ENCODE data around the gene PASK.
A peak's percentile ranks its signal among the peaks of the same experiment; 100 is the strongest.
"Not testable (repeated sequence)": the region's sequence is repeated elsewhere in the genome, so short reads cannot be mapped to it uniquely, and the experiment has no call there.

Gene PASK

DNA sequence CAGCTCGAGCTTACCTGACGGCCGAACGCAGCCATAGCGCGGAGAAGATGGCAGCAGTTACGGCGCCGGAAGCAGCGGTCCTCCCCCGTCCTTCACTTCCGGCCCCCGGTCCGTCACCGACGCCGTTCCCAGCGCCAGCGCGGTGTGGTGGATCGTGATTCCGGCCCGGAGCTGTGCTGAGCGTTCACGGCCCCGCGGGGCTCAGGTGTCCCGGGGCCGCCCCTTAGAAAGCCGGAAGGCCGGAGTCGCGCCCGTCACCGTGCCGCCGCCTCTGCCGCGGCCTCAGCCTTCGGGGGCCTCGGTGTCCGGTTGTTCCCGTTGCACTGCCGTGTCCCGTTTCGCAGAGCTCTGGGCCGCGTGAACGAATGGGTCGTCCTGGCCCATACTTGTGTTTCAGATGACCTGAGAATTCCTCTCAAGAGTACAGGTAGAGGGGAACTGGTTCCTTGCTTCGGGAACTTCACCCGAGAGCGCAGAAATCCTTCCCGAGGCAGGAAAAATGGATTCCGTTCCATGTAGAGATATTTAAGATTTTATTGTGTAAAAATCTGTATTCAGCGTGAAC lies 47.0 kb downstream of the PASK start, which contains the start of gene MTERF4:
Gene MTERF4 (minus strand): TSS at position 49 of the 565 bp plus-strand sequence. CDS start 14 bp downstream, at position 35.
- DNase-seq: peak; percentile 89

DNA sequence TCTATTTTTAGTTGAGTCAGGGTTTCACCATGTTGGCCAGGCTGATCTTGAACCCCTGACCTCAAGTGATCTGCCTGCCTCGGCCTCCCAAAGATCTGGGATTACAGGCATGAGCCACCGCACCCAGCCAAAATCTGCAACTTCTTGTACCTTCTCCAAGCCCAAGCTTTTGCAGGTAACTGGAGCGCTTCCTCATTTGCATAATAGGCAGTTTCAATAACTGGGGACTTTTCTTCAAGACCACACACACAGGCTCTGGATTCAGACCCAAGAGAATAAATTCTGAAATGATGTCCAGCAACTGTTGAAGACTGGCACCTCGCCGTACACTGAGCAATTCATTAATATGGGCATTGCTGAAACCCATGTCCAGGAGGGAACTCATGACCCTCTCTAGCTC lies 50.0 kb downstream of the PASK start:
- no peak for DNase-seq

DNA sequence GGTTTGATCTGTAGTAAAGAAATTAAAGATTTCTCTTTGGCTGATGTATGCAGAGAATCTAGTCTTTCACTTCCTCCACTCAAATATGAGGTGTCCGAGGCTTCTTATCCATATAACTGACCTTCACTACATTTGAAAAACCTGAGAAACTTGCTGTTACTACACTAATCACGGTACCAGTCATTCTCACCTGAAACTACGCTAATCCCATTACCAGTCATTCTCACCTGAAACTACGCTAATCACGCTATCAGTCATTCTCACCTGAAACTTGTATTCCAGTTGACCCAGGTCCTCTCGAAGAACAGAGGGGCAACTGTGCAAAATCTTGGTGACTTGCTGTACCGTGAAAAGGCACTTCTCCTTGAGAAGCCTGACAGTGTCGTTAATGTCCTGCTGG lies 52.3 kb downstream of the PASK start:
- no peak for DNase-seq

- no peak for DNase-seq
Observed at GRCh38 chr2:241095594-241096290, 53.5 kb downstream of the PASK start.

GRCh38 chr2:241094924-241095420 lies 54.3 kb downstream of the PASK start:
- DNase-seq: no peak

GRCh38 chr2:241094172-241094571 lies 55.1 kb downstream of the PASK start:
- DNase-seq: no peak

DNA sequence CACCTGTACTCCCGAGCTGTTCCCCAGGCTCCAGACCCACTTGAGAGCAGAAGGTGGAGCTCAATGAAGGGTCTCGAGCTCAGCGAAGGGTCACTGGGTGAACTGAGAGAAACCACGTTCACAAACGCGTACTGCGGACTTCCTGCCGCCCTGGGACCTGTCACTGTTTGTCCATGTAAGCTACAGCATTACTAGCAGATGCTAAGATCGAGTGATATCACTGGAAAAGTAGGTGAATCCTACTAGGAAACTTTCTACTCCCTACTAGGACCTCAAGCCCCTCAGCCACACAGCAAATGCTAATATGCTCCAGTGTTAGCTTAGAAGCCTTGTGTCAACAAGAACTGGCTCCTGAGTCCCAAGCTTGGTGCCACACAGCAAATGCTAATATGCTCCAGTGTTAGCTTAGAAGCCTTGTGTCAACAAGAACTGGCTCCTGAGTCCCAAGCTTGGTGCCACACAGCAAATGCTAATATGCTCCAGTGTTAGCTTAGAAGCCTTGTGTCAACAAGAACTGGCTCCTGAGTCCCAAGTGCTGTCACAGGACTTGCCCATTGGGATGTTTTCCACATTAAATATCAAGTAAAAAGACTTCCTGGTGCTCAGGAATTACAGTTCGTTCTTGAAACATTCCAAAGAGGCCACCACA lies 56.0 kb downstream of the PASK start:
- DNase-seq: not testable (repeated sequence)

- no peak for DNase-seq
Observed at GRCh38 chr2:241092677-241093076, 56.6 kb downstream of the PASK start.

GRCh38 chr2:241091734-241092445 lies 57.4 kb downstream of the PASK start:
- DNase-seq: no peak

DNA sequence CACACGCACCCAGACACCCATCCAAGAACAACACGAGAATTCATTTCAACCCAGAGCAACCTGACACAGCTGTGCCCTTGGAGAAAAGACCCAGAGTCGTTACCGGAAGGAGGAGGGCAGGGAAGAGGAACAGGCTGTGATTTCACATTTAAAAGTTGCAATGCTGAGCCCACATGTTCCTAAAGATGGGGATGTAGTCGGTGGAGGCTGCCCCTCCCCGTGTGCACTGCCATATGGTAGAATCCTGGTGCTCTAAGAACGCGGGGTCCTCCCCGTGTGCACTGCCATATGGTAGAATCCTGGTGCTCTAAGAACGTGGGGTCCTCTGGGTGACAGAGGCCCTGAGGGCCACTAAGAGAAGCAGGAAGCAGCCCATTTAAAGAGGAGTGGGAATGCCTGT lies 58.1 kb downstream of the PASK start:
- no peak for DNase-seq

DNA sequence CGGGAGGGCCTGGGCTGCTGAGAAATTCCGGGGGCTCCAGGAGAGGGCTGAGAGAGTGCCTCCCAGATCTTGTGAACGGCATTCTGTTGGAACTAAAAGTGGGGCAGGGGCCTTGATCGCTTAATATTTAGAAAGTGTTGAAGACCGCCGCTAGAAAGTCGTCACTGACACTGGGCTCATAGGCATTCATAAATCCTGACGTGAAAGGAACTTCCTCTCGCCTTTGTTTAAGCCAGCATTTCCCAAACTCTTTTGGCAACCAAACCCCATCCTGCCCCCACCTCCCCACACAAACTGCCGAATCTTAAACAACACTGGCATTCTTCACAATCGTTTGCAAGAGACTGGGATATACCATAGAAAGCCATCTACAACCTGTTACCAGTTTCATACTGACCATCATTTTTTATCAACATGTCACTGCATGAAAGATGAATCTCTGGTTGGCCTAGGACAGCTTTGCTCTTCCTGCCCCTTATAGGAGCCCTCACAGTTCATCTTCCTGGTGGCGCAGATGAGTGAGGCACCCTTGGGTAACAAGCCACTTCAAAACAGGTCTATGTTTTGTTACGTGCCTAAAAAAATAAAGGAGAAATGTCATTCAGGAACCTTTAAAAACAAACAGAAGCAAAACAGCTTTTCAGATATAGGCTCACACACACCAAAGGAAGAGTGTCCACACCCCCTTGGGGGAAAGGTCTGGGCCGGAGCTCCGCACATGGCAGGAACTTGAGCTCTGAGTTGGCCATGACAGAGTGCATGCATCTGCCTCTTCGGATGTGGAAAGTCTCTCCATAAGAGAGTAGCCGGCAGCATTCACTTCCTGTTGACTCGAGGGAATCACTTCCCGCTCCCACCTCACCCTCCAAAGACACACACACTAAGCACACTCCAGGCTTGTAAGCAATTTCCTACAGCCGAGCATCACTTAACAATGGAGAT lies 60.2 kb downstream of the PASK start:
- no peak for DNase-seq

DNA sequence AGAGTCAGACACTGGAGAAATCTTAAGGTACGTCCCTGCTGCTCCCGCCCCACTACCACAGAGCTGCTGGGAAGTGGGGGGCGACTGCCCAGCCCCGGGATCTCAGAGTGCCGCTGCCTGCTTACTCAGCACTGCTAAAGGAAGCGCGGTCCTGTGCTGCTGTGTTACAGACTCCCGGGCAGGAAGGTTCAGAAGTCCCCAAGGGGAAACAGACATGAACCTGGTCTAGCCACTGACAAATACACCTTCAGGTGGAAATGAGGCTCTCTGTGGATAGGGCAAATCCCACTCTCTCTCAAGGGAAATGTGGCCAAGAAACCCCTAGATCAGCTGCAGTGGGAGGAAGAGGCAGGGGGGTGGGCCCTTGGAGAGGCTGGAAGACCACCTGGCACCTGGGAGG lies 60.9 kb downstream of the PASK start:
- DNase-seq: no peak

DNA sequence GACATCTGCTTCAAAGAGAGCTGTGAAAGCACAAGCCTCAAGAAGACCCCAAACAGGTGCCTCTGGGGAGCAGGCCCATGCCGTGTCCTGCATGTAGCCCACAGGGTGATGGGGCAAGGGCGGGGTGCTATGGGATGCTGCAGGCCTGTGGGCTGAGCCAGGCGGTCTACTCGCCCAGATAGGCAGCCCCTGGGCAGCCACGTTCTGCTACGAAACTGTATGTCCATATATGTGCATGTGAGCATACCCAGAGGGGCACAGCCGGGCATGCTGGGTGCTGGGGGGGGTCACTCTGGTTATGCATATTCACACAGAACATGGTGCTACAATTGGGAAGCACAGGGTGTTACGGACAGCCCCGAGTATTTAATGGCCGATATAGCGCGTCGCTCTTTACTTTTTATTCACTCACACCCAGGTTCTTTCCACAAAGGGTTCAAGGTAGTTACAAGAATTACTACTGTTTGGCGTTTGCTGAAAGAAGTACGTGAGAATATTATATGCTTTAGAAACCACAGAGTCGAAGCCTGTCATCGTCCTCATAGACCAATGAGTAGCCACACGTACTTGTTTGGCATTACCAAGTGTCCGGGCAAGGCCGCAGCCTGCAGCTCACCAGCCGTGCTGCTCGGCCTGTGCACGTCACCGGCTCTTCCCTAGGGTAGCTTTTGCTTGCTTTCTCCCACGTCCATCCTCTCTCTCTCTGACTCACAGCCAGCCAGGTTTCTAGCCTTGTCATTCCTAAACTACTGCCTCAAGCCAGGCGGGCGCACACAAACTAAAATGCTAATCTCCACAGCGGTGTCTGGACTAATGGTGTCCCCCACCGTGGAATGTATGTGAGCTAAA lies 61.6 kb downstream of the PASK start:
- DNase-seq: no peak

- DNase-seq: no peak
Observed at GRCh38 chr2:241084856-241085444, 64.3 kb downstream of the PASK start.

- no peak for DNase-seq
Observed at GRCh38 chr2:241083091-241083415, 66.2 kb downstream of the PASK start.

- DNase-seq: no peak
Observed at GRCh38 chr2:241082341-241083090, 66.8 kb downstream of the PASK start.

- DNase-seq: no peak
Observed at GRCh38 chr2:241081643-241082340, 67.5 kb downstream of the PASK start.

GRCh38 chr2:241081190-241081642 lies 68.1 kb downstream of the PASK start:
- no peak for DNase-seq

DNA sequence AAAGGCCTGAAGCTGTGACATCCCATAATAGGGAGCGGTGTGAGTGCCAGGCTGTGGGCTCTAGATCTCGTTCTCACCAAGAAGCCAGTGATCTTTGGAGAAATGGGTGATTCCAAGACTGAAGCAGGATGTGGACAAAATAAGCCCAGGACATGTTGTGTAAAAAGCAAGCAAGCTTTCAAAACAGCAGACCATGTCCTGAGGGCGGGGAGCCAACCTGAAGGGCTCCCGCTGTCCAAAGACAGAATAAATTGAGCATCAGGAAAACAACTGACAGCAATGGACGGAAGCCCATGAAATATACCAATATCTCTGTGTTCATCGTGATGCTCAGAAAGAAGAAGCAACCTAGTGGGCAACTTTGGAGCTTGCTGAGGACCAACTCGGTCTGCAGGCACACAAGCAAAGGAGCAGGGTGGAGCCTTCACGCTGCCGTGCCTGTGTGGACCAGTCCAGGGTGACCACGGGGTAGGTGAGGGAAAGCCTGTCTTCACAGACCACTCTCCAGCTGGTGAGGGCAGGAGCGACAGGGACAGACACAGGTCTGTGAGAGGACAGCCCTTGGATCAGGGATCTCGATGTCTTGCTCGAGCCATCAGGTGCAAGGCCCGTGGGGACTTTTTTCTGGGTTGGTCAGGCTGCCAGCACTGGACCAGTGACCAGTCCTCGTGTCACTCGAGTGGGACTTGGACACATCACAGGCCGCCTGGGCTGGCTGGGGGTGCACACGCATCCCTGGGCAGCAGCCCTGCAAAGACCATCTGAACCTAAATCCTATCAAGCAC lies 68.7 kb downstream of the PASK start:
- no peak for DNase-seq

Data from suppressor macrophage treated with lipopolysaccharide for 4 hours (primary cell).